ENCODE results near the gene OR8B2.

GRCh38 chr11:124421043-124421442 is 36.7 kb upstream of the OR8B2 start:
- TF ChIP-seq CTCF (IDR thresholded peaks at IDR 0.05) = no peak
- no peak for TF ChIP-seq POLR2A (IDR thresholded peaks at IDR 0.05)
